ENCODE data around the gene TSPAN4.

DNA sequence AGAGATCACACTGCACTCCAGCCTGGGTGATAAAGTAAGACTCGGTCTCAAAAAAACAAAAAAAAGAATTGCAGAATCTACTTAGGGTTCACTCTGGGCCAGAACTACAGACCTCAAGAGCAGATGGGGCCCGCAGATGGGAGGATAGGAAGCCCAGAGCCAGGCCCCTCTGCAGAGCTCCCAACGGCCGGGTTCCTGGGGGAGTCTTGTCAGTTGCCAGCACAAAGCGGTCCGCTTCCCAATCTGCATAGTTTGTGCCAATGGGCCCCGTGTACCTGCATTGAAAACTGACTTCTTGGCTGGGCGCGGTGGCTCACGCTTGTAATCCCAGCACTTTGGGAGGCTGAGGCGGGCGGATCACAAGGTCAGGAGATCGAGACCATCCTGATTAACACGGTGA is 69.6 kb downstream of the TSPAN4 start:
- TF ChIP-seq POLR2AphosphoS5 (IDR thresholded peaks at IDR 0.05; ENCODE audit: low read depth), result no peak
- TF ChIP-seq, protein P1, sequence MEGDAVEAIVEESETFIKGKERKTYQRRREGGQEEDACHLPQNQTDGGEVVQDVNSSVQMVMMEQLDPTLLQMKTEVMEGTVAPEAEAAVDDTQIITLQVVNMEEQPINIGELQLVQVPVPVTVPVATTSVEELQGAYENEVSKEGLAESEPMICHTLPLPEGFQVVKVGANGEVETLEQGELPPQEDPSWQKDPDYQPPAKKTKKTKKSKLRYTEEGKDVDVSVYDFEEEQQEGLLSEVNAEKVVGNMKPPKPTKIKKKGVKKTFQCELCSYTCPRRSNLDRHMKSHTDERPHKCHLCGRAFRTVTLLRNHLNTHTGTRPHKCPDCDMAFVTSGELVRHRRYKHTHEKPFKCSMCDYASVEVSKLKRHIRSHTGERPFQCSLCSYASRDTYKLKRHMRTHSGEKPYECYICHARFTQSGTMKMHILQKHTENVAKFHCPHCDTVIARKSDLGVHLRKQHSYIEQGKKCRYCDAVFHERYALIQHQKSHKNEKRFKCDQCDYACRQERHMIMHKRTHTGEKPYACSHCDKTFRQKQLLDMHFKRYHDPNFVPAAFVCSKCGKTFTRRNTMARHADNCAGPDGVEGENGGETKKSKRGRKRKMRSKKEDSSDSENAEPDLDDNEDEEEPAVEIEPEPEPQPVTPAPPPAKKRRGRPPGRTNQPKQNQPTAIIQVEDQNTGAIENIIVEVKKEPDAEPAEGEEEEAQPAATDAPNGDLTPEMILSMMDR (IDR thresholded peaks at IDR 0.05; ENCODE audit: insufficient read depth, low read length), result no peak
